RWPE2 (cell line): Measurements from ENCODE around the gene RGS6.

ENCODE experiments used
- ATAC-seq: fragments of 200-7000 bp; cut with Tn5 transposase; 3 replicates; pipeline ENCODE4 v1.9.1; 2021; ENCODE audit warnings: low read depth
- DNase-seq: peaks from one replicate; pipeline ENCODE4 v3.0.0-alpha.2; 2020; ENCODE audit warnings: low spot score
- H3K27ac ChIP-seq: fragments of 450-650 bp; 2 replicates; pipeline ENCODE4 v1.5.1; 2017; ENCODE audit warnings: mild to moderate bottlenecking; ENCODE audit not compliant: poor library complexity, severe bottlenecking
- H3K27me3 ChIP-seq: fragments of 250-450 bp; sonication (Bioruptor Pico); 2 replicates; pipeline ENCODE4 v1.5.1; 2021; ENCODE audit warnings: mild to moderate bottlenecking, moderate library complexity; ENCODE audit not compliant: insufficient read depth, poor library complexity, severe bottlenecking
- H3K36me3 ChIP-seq: fragments of 250-450 bp; sonication (Bioruptor Pico); 2 replicates; pipeline ENCODE4 v1.5.1; 2020; ENCODE audit warnings: low read depth, mild to moderate bottlenecking, moderate library complexity
- H3K4me1 ChIP-seq: fragments of 250-450 bp; sonication (Bioruptor Pico); 2 replicates; pipeline ENCODE4 v1.5.1; 2021; ENCODE audit warnings: mild to moderate bottlenecking, moderate library complexity; ENCODE audit not compliant: insufficient read depth, poor library complexity, severe bottlenecking
- H3K4me3 ChIP-seq: fragments of 250-450 bp; sonication (Bioruptor Pico); 2 replicates; pipeline ENCODE4 v1.5.1; 2021; ENCODE audit warnings: mild to moderate bottlenecking, moderate library complexity; ENCODE audit not compliant: severe bottlenecking
- H3K9me3 ChIP-seq: fragments of 250-450 bp; sonication (Bioruptor Pico); 2 replicates; pipeline ENCODE4 v1.5.1; 2021; ENCODE audit warnings: mild to moderate bottlenecking, moderate library complexity; ENCODE audit not compliant: severe bottlenecking
- CTCF ChIP-seq: fragments of 450-650 bp; IDR thresholded peaks from one replicate; pipeline ENCODE4 v1.5.1; 2017; ENCODE audit warnings: mild to moderate bottlenecking, moderate library complexity; ENCODE audit not compliant: poor library complexity, severe bottlenecking

Gene RGS6

DNA sequence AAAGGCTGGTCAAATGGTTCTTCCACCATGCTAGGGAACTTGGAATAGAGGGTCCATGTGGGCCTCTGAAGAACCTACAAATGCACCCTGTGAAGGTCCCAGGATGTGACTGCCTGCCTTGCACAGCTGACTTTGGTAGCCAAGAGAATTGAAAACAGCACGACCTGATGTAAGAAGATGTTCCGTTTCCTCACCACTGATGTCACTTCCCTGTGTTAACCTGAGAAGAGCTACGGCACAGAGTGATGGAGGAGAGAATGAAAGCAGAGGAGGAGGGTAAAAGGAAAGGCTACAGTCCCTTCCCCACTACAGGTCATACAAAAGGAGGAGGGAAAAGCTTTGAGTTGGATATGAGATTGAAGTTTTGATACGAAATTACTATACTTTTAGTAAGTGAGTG is 328.8 kb downstream of the RGS6 start:
- Histone ChIP-seq H3K27me3 (peaks cover 3% of the 10 kb centered on the region), H3K4me1 (no peaks in the 10 kb centered on the region), H3K36me3 (no peaks in the 10 kb centered on the region), H3K9me3 (no peaks in the 10 kb centered on the region), H3K27ac (no peak overlapping the region), H3K4me3 (no peak overlapping the region)
- TF ChIP-seq CTCF = no peak
- no peak for DNase-seq
- no peak for ATAC-seq

GRCh38 chr14:72262771-72263170 is 330.5 kb downstream of the RGS6 start:
- no peak for TF ChIP-seq CTCF
- Histone ChIP-seq H3K36me3 (no peaks in the 10 kb centered on the region), H3K9me3 (no peaks in the 10 kb centered on the region), H3K4me1 (no peaks in the 10 kb centered on the region), H3K27me3 (peaks cover 3% of the 10 kb centered on the region), H3K27ac (no peak overlapping the region), H3K4me3 (no peak overlapping the region)
- DNase-seq (no peak), ATAC-seq (no peak)

DNA sequence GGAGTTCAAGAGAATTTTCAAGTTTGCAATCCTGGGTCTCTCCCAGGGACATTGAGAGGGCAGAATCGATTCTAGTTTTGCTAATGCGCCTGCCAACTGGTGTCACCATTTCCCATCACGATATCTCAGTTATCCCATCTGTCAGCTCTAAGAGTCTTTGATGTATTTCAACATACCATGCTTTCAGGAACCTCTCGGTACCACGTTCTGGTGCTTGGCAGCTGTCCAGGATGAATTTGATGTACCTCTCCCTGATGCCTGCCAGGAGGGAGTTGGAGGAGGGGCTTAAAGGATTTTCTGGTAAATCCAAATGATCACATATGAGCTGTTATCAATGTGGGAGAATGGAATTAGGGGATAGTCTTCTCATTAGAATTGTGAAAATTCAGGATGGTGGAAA is 332.5 kb downstream of the RGS6 start:
- DNase-seq (no peak), ATAC-seq (no peak)
- Histone ChIP-seq H3K27me3 (peaks cover 3% of the 10 kb centered on the region), H3K9me3 (no peaks in the 10 kb centered on the region), H3K4me3 (no peak overlapping the region), H3K36me3 (no peaks in the 10 kb centered on the region), H3K27ac (no peak overlapping the region), H3K4me1 (no peaks in the 10 kb centered on the region)
- TF ChIP-seq CTCF = no peak

GRCh38 chr14:72270147-72270727 is 338.0 kb downstream of the RGS6 start:
- Histone ChIP-seq H3K4me3 (no peak overlapping the region), H3K4me1 (no peaks in the 10 kb centered on the region), H3K27ac (no peak overlapping the region), H3K36me3 (no peaks in the 10 kb centered on the region), H3K9me3 (no peaks in the 10 kb centered on the region), H3K27me3 (peaks cover 3% of the 10 kb centered on the region)
- no peak for DNase-seq
- no peak for ATAC-seq
- no peak for TF ChIP-seq CTCF

DNA sequence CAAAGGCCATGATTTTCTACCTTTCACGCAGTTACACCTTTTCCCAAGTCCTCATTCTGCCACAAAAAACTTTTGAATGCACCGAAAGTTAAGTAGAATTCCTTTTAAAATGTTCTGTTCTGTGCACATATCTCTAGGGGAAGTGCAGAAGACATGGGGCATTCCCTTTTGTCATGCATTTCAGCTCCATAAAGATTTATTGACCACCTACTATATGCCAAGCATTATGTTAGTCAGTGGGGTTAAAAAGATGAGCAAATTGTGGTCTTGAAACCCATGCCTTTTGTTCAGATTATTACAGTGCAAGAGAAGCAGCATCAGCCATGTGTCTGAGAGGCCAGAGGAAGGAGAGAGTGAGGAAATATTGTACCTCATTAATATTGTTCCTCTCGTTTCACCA is 338.5 kb downstream of the RGS6 start:
- Histone ChIP-seq H3K9me3 (no peaks in the 10 kb centered on the region), H3K36me3 (no peaks in the 10 kb centered on the region), H3K4me1 (no peaks in the 10 kb centered on the region), H3K27ac (no peak overlapping the region), H3K27me3 (peaks cover 5% of the 10 kb centered on the region), H3K4me3 (no peak overlapping the region)
- TF ChIP-seq CTCF = no peak
- ATAC-seq (no peak), DNase-seq (no peak)
